ENCODE data around the gene SEZ6L2. TPM values are rescaled to one million over a fixed set of nuclear protein-coding genes. Genes with fewer than 3 reads are reported as not detected.
A peak's percentile ranks its signal among the peaks of the same experiment; 100 is the strongest.

SEZ6L2 gene
- total and polyA plus RNA-seq, 2 of the 13 experiments (the other 11 are each of a cell fraction or from before 2014, with no cell fraction given) = 14.9 to 16.9 TPM

- 0 out of 2 replicates have a peak, but pooled peaks have one; percentile 10 for TF ChIP-seq ZNF747 (CRISPR knock-in tag; IDR thresholded peaks at IDR 0.05; ENCODE audit: borderline replicate concordance)
- TF ChIP-seq NFKB2 (CRISPR knock-in tag; IDR thresholded peaks at IDR 0.05; ENCODE audit: borderline replicate concordance) = no peak
- TF ChIP-seq THAP7 (CRISPR knock-in tag; IDR thresholded peaks at IDR 0.05) = 0 out of 2 replicates have a peak, but pooled peaks have one; percentile 7
- 0 out of 2 replicates have a peak, but pooled peaks have one; percentile 19 for TF ChIP-seq SAFB2 (CRISPR knock-in tag; IDR thresholded peaks at IDR 0.05; ENCODE audit: borderline replicate concordance, low read depth)
- TF ChIP-seq ZBTB39 (CRISPR knock-in tag; IDR thresholded peaks at IDR 0.05) = no peak
- TF ChIP-seq ZNF841 (CRISPR knock-in tag; IDR thresholded peaks at IDR 0.05; ENCODE audit: borderline replicate concordance) = no peak
- TF ChIP-seq ZNF572 (CRISPR knock-in tag; IDR thresholded peaks at IDR 0.05) = 0 out of 2 replicates have a peak, but pooled peaks have one; percentile 42
- peak; percentile 11; the same call in 1 of the 2 replicates for TF ChIP-seq STAG1 (CRISPR knock-in tag; IDR thresholded peaks at IDR 0.05)
- TF ChIP-seq ZFP91 (CRISPR knock-in tag; IDR thresholded peaks at IDR 0.05; ENCODE audit: borderline replicate concordance) = peak; percentile 48; the same call in 1 of the 2 replicates
- 0 out of 2 replicates have a peak, but pooled peaks have one; percentile 3 for TF ChIP-seq RXRA (CRISPR knock-in tag; IDR thresholded peaks at IDR 0.05)
- TF ChIP-seq ZNF547 (CRISPR knock-in tag; IDR thresholded peaks at IDR 0.05) = peak; percentile 1; the same call in 1 of the 2 replicates
- no peak for TF ChIP-seq POLR2AphosphoS5 (IDR thresholded peaks at IDR 0.05; ENCODE audit: low read depth, low read length)
- peak; percentile 10; the same call in 1 of the 2 replicates for TF ChIP-seq GMEB1 (CRISPR knock-in tag; IDR thresholded peaks at IDR 0.05; ENCODE audit: borderline replicate concordance)
- TF ChIP-seq HDAC2 (CRISPR knock-in tag; IDR thresholded peaks at IDR 0.05) = peak; percentile 2; the same call in 1 of the 2 replicates
- TF ChIP-seq SCMH1 (CRISPR knock-in tag; IDR thresholded peaks at IDR 0.05; ENCODE audit: borderline replicate concordance) = no peak
- no peak for TF ChIP-seq MTF1 (CRISPR knock-in tag; IDR thresholded peaks at IDR 0.05)
- 0 out of 2 replicates have a peak, but pooled peaks have one; percentile 6 for TF ChIP-seq ZNF451 (CRISPR knock-in tag; IDR thresholded peaks at IDR 0.05)
- TF ChIP-seq HNF4G (IDR thresholded peaks at IDR 0.05; ENCODE audit: borderline replicate concordance, low read depth, low read length) = peak; percentile 62
- TF ChIP-seq HNF4G (CRISPR knock-in tag; IDR thresholded peaks at IDR 0.05; ENCODE audit: borderline replicate concordance, low read depth) = no peak
- TF ChIP-seq, protein P1, sequence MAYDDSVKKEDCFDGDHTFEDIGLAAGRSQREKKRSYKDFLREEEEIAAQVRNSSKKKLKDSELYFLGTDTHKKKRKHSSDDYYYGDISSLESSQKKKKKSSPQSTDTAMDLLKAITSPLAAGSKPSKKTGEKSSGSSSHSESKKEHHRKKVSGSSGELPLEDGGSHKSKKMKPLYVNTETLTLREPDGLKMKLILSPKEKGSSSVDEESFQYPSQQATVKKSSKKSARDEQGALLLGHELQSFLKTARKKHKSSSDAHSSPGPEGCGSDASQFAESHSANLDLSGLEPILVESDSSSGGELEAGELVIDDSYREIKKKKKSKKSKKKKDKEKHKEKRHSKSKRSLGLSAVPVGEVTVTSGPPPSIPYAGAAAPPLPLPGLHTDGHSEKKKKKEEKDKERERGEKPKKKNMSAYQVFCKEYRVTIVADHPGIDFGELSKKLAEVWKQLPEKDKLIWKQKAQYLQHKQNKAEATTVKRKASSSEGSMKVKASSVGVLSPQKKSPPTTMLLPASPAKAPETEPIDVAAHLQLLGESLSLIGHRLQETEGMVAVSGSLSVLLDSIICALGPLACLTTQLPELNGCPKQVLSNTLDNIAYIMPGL (CRISPR knock-in tag; IDR thresholded peaks at IDR 0.05; ENCODE audit: borderline replicate concordance in 1 of 2, low read depth in 1 of 2) = 0 out of 4 replicates have a peak, but pooled peaks of 1 of the 2 experiments have one; percentile 34
- 0 out of 2 replicates have a peak, but pooled peaks have one; percentile 1 for TF ChIP-seq ZC3H4 (CRISPR knock-in tag; IDR thresholded peaks at IDR 0.05; ENCODE audit: borderline replicate concordance)
Observed at GRCh38 chr16:29926711-29927052, 27.3 kb upstream of the SEZ6L2 start (continued).

Data from HepG2 (cell line).